ENCODE results near the gene COPS6.

The COPS6 gene

GRCh38 chr7:100044718-100045117 is 44.1 kb upstream of the COPS6 start:
- no peak; the same call in 2 of the 3 replicates for ATAC-seq
- TF ChIP-seq CSDC2 (CRISPR knock-in tag; IDR thresholded peaks at IDR 0.05) = no peak
- TF ChIP-seq, protein P1, sequence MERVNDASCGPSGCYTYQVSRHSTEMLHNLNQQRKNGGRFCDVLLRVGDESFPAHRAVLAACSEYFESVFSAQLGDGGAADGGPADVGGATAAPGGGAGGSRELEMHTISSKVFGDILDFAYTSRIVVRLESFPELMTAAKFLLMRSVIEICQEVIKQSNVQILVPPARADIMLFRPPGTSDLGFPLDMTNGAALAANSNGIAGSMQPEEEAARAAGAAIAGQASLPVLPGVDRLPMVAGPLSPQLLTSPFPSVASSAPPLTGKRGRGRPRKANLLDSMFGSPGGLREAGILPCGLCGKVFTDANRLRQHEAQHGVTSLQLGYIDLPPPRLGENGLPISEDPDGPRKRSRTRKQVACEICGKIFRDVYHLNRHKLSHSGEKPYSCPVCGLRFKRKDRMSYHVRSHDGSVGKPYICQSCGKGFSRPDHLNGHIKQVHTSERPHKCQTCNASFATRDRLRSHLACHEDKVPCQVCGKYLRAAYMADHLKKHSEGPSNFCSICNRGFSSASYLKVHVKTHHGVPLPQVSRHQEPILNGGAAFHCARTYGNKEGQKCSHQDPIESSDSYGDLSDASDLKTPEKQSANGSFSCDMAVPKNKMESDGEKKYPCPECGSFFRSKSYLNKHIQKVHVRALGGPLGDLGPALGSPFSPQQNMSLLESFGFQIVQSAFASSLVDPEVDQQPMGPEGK (CRISPR knock-in tag; IDR thresholded peaks at IDR 0.05; ENCODE audit: borderline replicate concordance) = no peak
- no peak for TF ChIP-seq TCF4 (CRISPR knock-in tag; IDR thresholded peaks at IDR 0.05; ENCODE audit: borderline replicate concordance)
- TF ChIP-seq ARNTL (CRISPR knock-in tag; IDR thresholded peaks at IDR 0.05; ENCODE audit: borderline replicate concordance, low read depth) = no peak
- no peak for TF ChIP-seq ZNF565 (CRISPR knock-in tag; conservative IDR thresholded peaks at IDR 0.05; ENCODE audit: low read depth)
- no peak for TF ChIP-seq GLIS3 (CRISPR knock-in tag; IDR thresholded peaks at IDR 0.05)
- no peak for TF ChIP-seq ZFP3 (CRISPR knock-in tag; IDR thresholded peaks at IDR 0.05)
- no peak for TF ChIP-seq TSHZ2 (CRISPR knock-in tag; IDR thresholded peaks at IDR 0.05)
- TF ChIP-seq ISL1 (CRISPR knock-in tag; IDR thresholded peaks at IDR 0.05) = no peak
- no peak for TF ChIP-seq ZNF8 (CRISPR knock-in tag; IDR thresholded peaks at IDR 0.05)
- no peak for TF ChIP-seq ZC3H10 (CRISPR knock-in tag; IDR thresholded peaks at IDR 0.05)

GRCh38 chr7:100048680-100049079 is 40.1 kb upstream of the COPS6 start:
- ATAC-seq = no peak
- no peak for TF ChIP-seq TCF4 (CRISPR knock-in tag; IDR thresholded peaks at IDR 0.05; ENCODE audit: borderline replicate concordance)
- TF ChIP-seq CREB5 (CRISPR knock-in tag; IDR thresholded peaks at IDR 0.05; ENCODE audit: low read depth) = no peak
- no peak for TF ChIP-seq CSRNP3 (CRISPR knock-in tag; IDR thresholded peaks at IDR 0.05)
- no peak for TF ChIP-seq TOX (CRISPR knock-in tag; IDR thresholded peaks at IDR 0.05; ENCODE audit: borderline replicate concordance)
- TF ChIP-seq OSR1 (CRISPR knock-in tag; IDR thresholded peaks at IDR 0.05) = no peak
- no peak for TF ChIP-seq BACH2 (CRISPR knock-in tag; IDR thresholded peaks at IDR 0.05; ENCODE audit: borderline replicate concordance)
- TF ChIP-seq ZNF8 (CRISPR knock-in tag; IDR thresholded peaks at IDR 0.05) = no peak
- no peak for TF ChIP-seq SNAI2 (CRISPR knock-in tag; IDR thresholded peaks at IDR 0.05)
- no peak for TF ChIP-seq ARNTL (CRISPR knock-in tag; IDR thresholded peaks at IDR 0.05; ENCODE audit: borderline replicate concordance, low read depth)
- TF ChIP-seq, protein P1 (CRISPR knock-in tag; IDR thresholded peaks at IDR 0.05; ENCODE audit: borderline replicate concordance) = no peak
- TF ChIP-seq ZC3H10 (CRISPR knock-in tag; IDR thresholded peaks at IDR 0.05) = no peak

DNA sequence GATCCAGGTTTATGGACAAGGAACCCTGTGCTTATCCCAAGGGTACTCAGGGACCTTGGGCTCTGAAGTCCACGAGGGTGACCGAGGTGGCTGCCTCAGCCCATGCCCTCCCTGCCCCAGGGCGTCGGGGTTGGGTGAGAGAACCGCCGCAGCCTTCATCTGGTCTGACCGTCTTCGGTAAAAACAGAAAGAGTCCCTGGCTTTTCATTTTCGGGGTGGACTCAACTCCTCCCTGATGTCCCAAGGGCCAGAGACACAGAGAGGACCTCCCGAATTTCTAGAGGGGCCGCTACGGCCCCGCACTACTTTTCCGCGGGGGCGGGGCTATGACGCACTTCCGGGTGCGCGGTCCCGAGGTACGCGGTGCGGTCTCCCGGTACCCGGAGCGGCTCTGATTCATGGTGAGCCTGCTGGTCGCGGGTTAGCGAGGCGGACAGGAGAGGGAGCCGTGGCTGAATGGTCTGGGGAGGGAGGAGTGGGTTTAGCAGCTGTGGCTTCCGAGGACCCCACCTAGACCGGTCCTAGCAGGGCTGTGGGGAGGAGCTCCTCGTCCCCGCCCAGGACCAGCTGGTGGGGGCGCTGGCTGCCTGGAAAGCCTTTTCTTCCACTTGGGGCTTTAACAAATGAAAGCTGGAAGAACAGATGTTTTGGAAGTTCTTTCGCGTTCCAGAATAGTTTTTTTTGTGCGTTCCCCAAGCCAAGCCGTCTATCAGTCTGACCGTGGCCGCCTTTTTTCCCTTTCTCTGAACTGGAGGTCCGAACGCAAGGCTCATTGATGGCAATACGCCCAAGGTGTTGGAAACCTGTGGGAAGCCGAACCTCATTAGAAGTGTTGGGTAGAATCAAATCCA is 39.1 kb upstream of the COPS6 start, which contains the start of gene ZSCAN21:
ZSCAN21 (plus strand) TSS at position 334 of the 851 bp plus-strand sequence. CDS start 7,233 bp downstream, outside the sequence.
- peak; percentile 95 for ATAC-seq
- TF ChIP-seq ZNF70 (CRISPR knock-in tag; IDR thresholded peaks at IDR 0.05) (no peak), ZFP3 (CRISPR knock-in tag; IDR thresholded peaks at IDR 0.05) (peak; percentile 85), ZNF8 (CRISPR knock-in tag; IDR thresholded peaks at IDR 0.05) (no peak), ZFP30 (CRISPR knock-in tag; IDR thresholded peaks at IDR 0.05) (no peak), TSHZ2 (CRISPR knock-in tag; IDR thresholded peaks at IDR 0.05) (peak; percentile 81; the same call in 1 of the 2 replicates), ARNTL (CRISPR knock-in tag; IDR thresholded peaks at IDR 0.05; ENCODE audit: borderline replicate concordance, low read depth) (no peak), GLIS3 (CRISPR knock-in tag; IDR thresholded peaks at IDR 0.05) (peak; percentile 94), CSDC2 (CRISPR knock-in tag; IDR thresholded peaks at IDR 0.05) (0 out of 2 replicates have a peak, but pooled peaks have one; percentile 16), ISL1 (CRISPR knock-in tag; IDR thresholded peaks at IDR 0.05) (no peak), BACH2 (CRISPR knock-in tag; IDR thresholded peaks at IDR 0.05; ENCODE audit: borderline replicate concordance) (peak; percentile 50; the same call in 1 of the 2 replicates), OSR1 (CRISPR knock-in tag; IDR thresholded peaks at IDR 0.05) (no peak)
- TF ChIP-seq, protein P1 (CRISPR knock-in tag; IDR thresholded peaks at IDR 0.05; ENCODE audit: borderline replicate concordance) = peak; percentile 19; the same call in 1 of the 2 replicates

Measured in SK-N-SH treated with all-trans-retinoic acid at 6 μM for 48 hours (cell line).